Motor neuron (in vitro differentiated cells): Measurements from ENCODE around the gene TGM2. TPM values are rescaled to one million over a fixed set of nuclear protein-coding genes. Genes with fewer than 3 reads are reported as not detected.

Experiments
- ATAC-seq, 8 experiments: fragments of 200-7000 bp; cut with Tn5 transposase; replicated peaks in 6 of 8; 2 replicates each; pipeline ENCODE4 v1.8.0; 2021; ENCODE audit warnings: mild to moderate bottlenecking in 8 of 8, moderate library complexity in 8 of 8
- H3K27ac ChIP-seq, 2 donors: fragments of 250-450 bp; sonication (Bioruptor Pico); 2 replicates each; pipeline ENCODE4 v1.9.0; 2021; ENCODE audit warnings: antibody characterized with exemption in 2 of 2, mild to moderate bottlenecking in 2 of 2, moderate library complexity in 1 of 2
- H3K4me1 ChIP-seq, 2 donors: fragments of 250-450 bp; sonication (Bioruptor Pico); replicated peaks in 1 of 2; 2 replicates each; pipeline ENCODE4 v1.6.1; 2021; ENCODE audit warnings: antibody characterized with exemption in 2 of 2, mild to moderate bottlenecking in 2 of 2, moderate library complexity in 1 of 2
- H3K4me3 ChIP-seq, 5 donors: fragments of 250-450 bp; sonication (Bioruptor Pico); 2 replicates each; pipeline ENCODE4 v1.9.0; 2021; ENCODE audit warnings: antibody characterized with exemption in 5 of 5, mild to moderate bottlenecking in 5 of 5, moderate library complexity in 4 of 5
- WGBS, 10 experiments: fragments of 450-650 bp; shearing (Covaris generic); methylation state at CpG; one replicate each; pipeline ENCODE4 v1.0.0; 2022; 5-methylcytosine and 5-hydroxymethylcytosine counted together
- in situ Hi-C, 9 experiments: fragments of 400-800 bp; cut with MboI; loops; one replicate each; pipeline ENCODE4 v1.15.0; 2021; ENCODE audit warnings: low sequenced_read_pairs in 9 of 9, low pct_unique_long_range_greater_than_20kb in 2 of 9; ENCODE audit not compliant: unreplicated experiment in 9 of 9
- total RNA-seq, 8 experiments: library from RNA; unstranded; fragments of 300-600 nt; gene quantifications; 2 replicates each; pipeline versions ENCODE4 v1.2.3 to v1.2.4, GENCODE V29; 2022

The TGM2 gene
- total RNA-seq, 8 experiments from 2014 or later: 0.05 to 7.1 (median 0.68) TPM

GRCh38 chr20:38181207-38181801 is 16.2 kb upstream of the TGM2 start:
- in situ Hi-C loops: no loop called here
- H3K4me1 ChIP-seq: no peaks in the 10 kb centered on the region
- WGBS, 10 experiments: 38 to 92% (median 81%) methylated on average over 2 to 5 of the region's 7 CpGs; no CpG with 5 or more reads in 2 of the 10 experiments
- no peak overlapping the region for H3K4me3 ChIP-seq
- ATAC-seq: peak in 2 of 8 experiments; percentile 60 to 65
- no peak overlapping the region for H3K27ac ChIP-seq

GRCh38 chr20:38180781-38181180 is 15.7 kb upstream of the TGM2 start:
- WGBS, 10 experiments: 76 to 100% (median 94%) methylated on average over 1 to 5 of the region's 5 CpGs; no CpG with 5 or more reads in 5 of the 10 experiments
- Histone ChIP-seq H3K4me1 (no peaks in the 10 kb centered on the region), H3K4me3 (no peak overlapping the region), H3K27ac (no peak overlapping the region)
- in situ Hi-C loops: no loop called here
- no peak for ATAC-seq

- ATAC-seq: no peak
- peaks cover 0 to 5% of the 10 kb centered on the region in 2 donors for H3K4me1 ChIP-seq
- in situ Hi-C loops: no loop called here
- no peak overlapping the region for H3K27ac ChIP-seq
- 0 to 73% (median 39%) methylated on average over 1 to 5 of the region's 6 CpGs; no CpG with 5 or more reads in 2 of the 10 experiments for WGBS, 10 experiments
- H3K4me3 ChIP-seq: no peak overlapping the region
Measured at GRCh38 chr20:38179846-38180245, 14.8 kb upstream of the TGM2 start.

GRCh38 chr20:38178581-38178980 is 13.5 kb upstream of the TGM2 start:
- 81 to 96% (median 86%) methylated on average over 2 to 4 of the region's 4 CpGs; no CpG with 5 or more reads in 2 of the 10 experiments for WGBS, 10 experiments

GRCh38 chr20:38178065-38178491 is 13.0 kb upstream of the TGM2 start:
- 0 to 95% (median 87%) methylated on average over 1 to 6 of the region's 8 CpGs; no CpG with 5 or more reads in 3 of the 10 experiments for WGBS, 10 experiments
- Histone ChIP-seq H3K4me3 (no peak overlapping the region), H3K4me1 (peaks cover 0 to 5% of the 10 kb centered on the region in 2 donors), H3K27ac (no peak overlapping the region)
- ATAC-seq: no peak
- in situ Hi-C loops: no loop called here

More at GRCh38 chr20:38178581-38178980, 13.5 kb upstream of the TGM2 start:
- Histone ChIP-seq H3K4me1 (peaks cover 0 to 5% of the 10 kb centered on the region in 2 donors), H3K4me3 (no peak overlapping the region), H3K27ac (no peak overlapping the region)
- in situ Hi-C loops: no loop called here
- ATAC-seq: no peak

- no peak for ATAC-seq
- H3K4me1 ChIP-seq: peaks cover 0 to 5% of the 10 kb centered on the region in 2 donors
Measured at GRCh38 chr20:38177201-38177600, 12.1 kb upstream of the TGM2 start.

GRCh38 chr20:38175304-38176180 is 10.5 kb upstream of the TGM2 start:
- H3K4me1 ChIP-seq: peaks cover 0 to 5% of the 10 kb centered on the region in 2 donors
- no peak for ATAC-seq
- H3K27ac ChIP-seq: no peak overlapping the region
- in situ Hi-C loops: no loop called here
- WGBS, 10 experiments: 36 to 100% (median 57%) methylated on average over 1 to 10 of the region's 16 CpGs; no CpG with 5 or more reads in 1 of the 10 experiments
- no peak overlapping the region for H3K4me3 ChIP-seq

More at GRCh38 chr20:38177201-38177600, 12.1 kb upstream of the TGM2 start:
- no peak overlapping the region for H3K27ac ChIP-seq
- in situ Hi-C loops: no loop called here
- H3K4me3 ChIP-seq: no peak overlapping the region
- WGBS, 10 experiments: 60 to 100% (median 86%) methylated on average over 1 to 5 of the region's 9 CpGs; no CpG with 5 or more reads in 5 of the 10 experiments

GRCh38 chr20:38173237-38174156 is 8.4 kb upstream of the TGM2 start:
- in situ Hi-C loops: no loop called here
- Histone ChIP-seq H3K4me1 (peaks cover 0 to 5% of the 10 kb centered on the region in 2 donors), H3K27ac (no peak overlapping the region), H3K4me3 (no peak overlapping the region)
- peak in 6 of 8 experiments; percentile 43 to 99 (median 84) for ATAC-seq
- 33 to 100% (median 74%) methylated on average over 1 to 14 of the region's 14 CpGs; no CpG with 5 or more reads in 1 of the 10 experiments for WGBS, 10 experiments

- WGBS, 10 experiments: 33 to 86% (median 56%) methylated on average over 1 to 4 of the region's 4 CpGs; no CpG with 5 or more reads in 4 of the 10 experiments
- Histone ChIP-seq H3K27ac (no peak overlapping the region), H3K4me3 (no peak overlapping the region), H3K4me1 (peaks cover 0 to 5% of the 10 kb centered on the region in 2 donors)
- peak in 2 of 8 experiments; percentile 43 to 61 for ATAC-seq
- in situ Hi-C loops: no loop called here
Measured at GRCh38 chr20:38172408-38172807, 7.3 kb upstream of the TGM2 start.

GRCh38 chr20:38171675-38172043 is 6.6 kb upstream of the TGM2 start:
- in situ Hi-C loops: no loop called here
- H3K4me1 ChIP-seq: peaks cover 0 to 5% of the 10 kb centered on the region in 2 donors
- H3K4me3 ChIP-seq: no peak overlapping the region
- WGBS, 10 experiments: 42 to 100% (median 65%) methylated on average over 1 to 4 of the region's 4 CpGs; no CpG with 5 or more reads in 1 of the 10 experiments
- ATAC-seq: no peak
- H3K27ac ChIP-seq: no peak overlapping the region

- WGBS, 10 experiments: 9 to 63% (median 46%) methylated on average over 2 to 8 of the region's 11 CpGs; no CpG with 5 or more reads in 2 of the 10 experiments
- in situ Hi-C loops: no loop called here
- H3K4me1 ChIP-seq: peaks cover 0 to 5% of the 10 kb centered on the region in 2 donors
- H3K27ac ChIP-seq: no peak overlapping the region
- no peak overlapping the region for H3K4me3 ChIP-seq
- peak in 2 of 8 experiments; percentile 31 to 46 for ATAC-seq
Measured at GRCh38 chr20:38170826-38171674, 6.0 kb upstream of the TGM2 start.
